GM19467 (cell line): ENCODE measurements around the gene ADARB2.
"Not testable (repeated sequence)": the region's sequence is repeated elsewhere in the genome, so short reads cannot be mapped to it uniquely, and the experiment has no call there.

Experiments
- ATAC-seq: cut with Tn5 transposase; IDR thresholded peaks from one replicate; pipeline ENCODE4 v1.9.1; 2021; ENCODE audit warnings: mild to moderate bottlenecking, moderate library complexity; ENCODE audit not compliant: unreplicated experiment

The ADARB2 gene

GRCh38 chr10:1474376-1475097 is 262.8 kb downstream of the ADARB2 start:
- no peak for ATAC-seq

- no peak for ATAC-seq
These were observed 263.5 kb downstream of the ADARB2 start for GRCh38 chr10:1473874-1474273.

- no peak for ATAC-seq
These were observed 265.0 kb downstream of the ADARB2 start for GRCh38 chr10:1472178-1472958.

GRCh38 chr10:1468811-1469210 is 268.5 kb downstream of the ADARB2 start:
- ATAC-seq = no peak

GRCh38 chr10:1467334-1468076 is 269.8 kb downstream of the ADARB2 start:
- no peak for ATAC-seq

- ATAC-seq = no peak
These were observed 271.1 kb downstream of the ADARB2 start for GRCh38 chr10:1465993-1466764.

- peak; percentile 65 for ATAC-seq
These were observed 271.9 kb downstream of the ADARB2 start for GRCh38 chr10:1465418-1465911.

GRCh38 chr10:1464881-1465417 is 272.4 kb downstream of the ADARB2 start:
- ATAC-seq = no peak

GRCh38 chr10:1463971-1464370 is 273.4 kb downstream of the ADARB2 start:
- not testable (repeated sequence) for ATAC-seq

- no peak for ATAC-seq
These were observed 274.2 kb downstream of the ADARB2 start for GRCh38 chr10:1462994-1463633.

GRCh38 chr10:1462521-1462920 is 274.8 kb downstream of the ADARB2 start:
- ATAC-seq = no peak

GRCh38 chr10:1462032-1462431 is 275.3 kb downstream of the ADARB2 start:
- ATAC-seq = no peak

GRCh38 chr10:1461016-1461415 is 276.3 kb downstream of the ADARB2 start:
- ATAC-seq = no peak

GRCh38 chr10:1459664-1460063 is 277.7 kb downstream of the ADARB2 start:
- ATAC-seq = not testable (repeated sequence)

- ATAC-seq = peak; percentile 21
These were observed 282.4 kb downstream of the ADARB2 start for GRCh38 chr10:1454951-1455350.

GRCh38 chr10:1454428-1454827 is 282.9 kb downstream of the ADARB2 start:
- peak; percentile 93 for ATAC-seq

- no peak for ATAC-seq
These were observed 284.5 kb downstream of the ADARB2 start for GRCh38 chr10:1452777-1453176.

- ATAC-seq = no peak
These were observed 285.4 kb downstream of the ADARB2 start for GRCh38 chr10:1451941-1452340.

GRCh38 chr10:1451362-1451888 is 285.9 kb downstream of the ADARB2 start:
- ATAC-seq = no peak
